HG02588 (cell line): Measurements from ENCODE around the gene CCT5.
"Not testable (repeated sequence)": the region's sequence is repeated elsewhere in the genome, so short reads cannot be mapped to it uniquely, and the experiment has no call there.

Experiments
- ATAC-seq: cut with Tn5 transposase; IDR thresholded peaks from one replicate; pipeline ENCODE4 v1.9.1; 2021; ENCODE audit warnings: mild to moderate bottlenecking, moderate library complexity; ENCODE audit not compliant: unreplicated experiment

The CCT5 gene

DNA sequence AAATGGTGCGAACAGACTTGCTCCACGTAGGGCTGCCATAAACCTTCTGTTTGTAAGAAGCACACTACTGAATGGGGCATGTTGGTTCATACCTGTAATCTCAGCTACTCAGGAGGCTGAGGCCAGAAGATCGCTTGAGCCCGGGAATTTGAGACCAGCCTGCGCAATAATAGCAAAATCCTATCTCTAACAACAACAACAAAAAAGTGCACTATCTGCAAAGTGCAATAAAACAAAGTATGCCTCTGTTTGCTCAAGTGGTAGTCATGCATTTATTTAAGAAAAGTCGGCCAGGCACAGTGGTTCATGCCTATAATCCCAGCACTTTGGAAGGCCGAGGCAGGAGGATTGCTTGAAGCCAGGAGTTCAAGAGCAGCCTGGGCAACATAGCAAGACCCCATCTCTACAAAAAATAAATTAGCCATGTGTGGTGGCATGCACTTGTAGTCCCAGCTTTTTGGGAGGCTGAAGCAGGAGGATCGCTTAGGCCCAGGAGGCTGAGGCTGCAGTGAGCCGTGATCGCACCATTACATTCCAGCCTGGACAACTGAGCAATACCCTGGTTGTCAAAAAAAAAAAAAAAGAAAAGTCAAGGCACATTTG, 5.6 kb upstream of the CCT5 start:
- no peak for ATAC-seq

DNA sequence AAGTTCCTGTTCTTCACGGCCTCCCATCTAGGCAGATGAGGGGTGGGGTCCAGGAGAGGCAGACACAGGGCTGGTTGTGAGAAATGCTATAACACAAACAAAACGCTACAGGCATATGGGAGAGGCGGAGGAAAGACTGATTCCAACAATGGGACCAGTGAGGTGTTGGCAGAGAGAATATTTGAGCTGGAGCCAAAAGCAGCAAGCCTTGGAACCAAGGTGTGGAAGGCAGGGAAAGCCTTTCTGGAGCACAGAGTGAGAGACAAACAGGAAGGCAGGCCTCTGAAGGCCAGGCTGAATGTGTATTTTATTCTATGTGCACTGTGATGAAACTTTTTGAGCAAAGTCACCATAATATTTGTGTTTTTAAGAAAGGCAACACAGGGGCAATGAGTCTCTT, 3.3 kb upstream of the CCT5 start:
- ATAC-seq: no peak

DNA sequence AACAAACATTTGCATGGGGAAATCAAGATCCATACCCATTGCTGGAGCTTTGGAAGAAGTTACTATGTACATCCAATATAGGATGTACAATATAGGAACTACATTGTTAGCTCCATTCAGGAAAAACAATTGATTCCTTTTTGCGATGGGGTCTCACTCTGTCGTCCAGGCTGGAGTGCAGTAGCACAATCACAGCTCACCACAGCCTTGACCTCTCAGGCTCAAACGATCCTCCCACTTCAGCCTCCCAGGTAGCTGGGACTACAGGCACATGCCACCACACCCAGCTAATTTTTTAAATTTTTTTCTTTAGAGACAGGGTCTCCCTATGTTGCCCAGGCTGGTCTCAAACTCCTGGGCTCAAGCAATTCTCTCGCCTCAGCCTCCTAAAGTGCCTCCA, 2.9 kb upstream of the CCT5 start:
- not testable (repeated sequence) for ATAC-seq

DNA sequence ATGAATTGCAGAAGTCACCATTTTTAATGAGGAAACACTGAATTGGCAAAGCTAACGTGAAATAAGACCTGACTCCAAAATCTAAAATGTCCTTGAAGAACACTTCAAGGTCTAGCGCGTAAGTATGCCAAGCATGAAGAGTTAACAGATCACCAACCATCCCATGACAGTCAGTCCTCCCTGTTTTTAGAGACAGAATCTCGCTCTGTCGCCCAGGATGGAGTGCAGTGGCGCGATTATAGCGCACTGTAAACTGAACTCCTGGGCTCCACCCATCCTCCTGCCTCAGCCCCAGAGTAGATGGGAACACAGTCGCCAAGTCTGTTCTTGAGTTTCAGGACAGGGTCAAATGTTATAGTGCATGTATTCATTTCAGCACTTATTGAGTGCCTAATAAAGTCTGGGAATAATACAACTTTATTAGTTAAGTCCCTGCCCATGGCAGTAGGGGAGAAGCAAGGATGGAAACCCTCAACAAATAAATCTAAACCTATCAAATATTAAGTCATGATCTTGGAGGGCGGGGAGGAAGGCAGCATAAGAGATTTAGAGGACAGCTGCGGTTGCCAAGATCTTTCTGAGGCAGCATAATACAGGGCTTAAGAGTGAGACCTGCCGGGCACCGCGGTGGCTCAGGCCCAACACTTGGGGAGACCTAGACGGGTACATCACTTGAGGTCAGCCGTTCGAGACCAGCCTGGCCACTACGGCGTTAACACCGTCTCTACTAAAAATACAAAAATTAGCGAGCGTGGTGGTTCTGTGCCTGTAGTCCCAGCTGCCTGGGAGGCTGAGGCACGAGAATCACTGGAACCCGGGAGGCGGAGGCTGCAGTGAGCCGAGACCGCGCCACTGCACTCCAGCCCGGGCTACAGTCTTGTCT, 1.5 kb upstream of the CCT5 start:
- ATAC-seq: no peak

DNA sequence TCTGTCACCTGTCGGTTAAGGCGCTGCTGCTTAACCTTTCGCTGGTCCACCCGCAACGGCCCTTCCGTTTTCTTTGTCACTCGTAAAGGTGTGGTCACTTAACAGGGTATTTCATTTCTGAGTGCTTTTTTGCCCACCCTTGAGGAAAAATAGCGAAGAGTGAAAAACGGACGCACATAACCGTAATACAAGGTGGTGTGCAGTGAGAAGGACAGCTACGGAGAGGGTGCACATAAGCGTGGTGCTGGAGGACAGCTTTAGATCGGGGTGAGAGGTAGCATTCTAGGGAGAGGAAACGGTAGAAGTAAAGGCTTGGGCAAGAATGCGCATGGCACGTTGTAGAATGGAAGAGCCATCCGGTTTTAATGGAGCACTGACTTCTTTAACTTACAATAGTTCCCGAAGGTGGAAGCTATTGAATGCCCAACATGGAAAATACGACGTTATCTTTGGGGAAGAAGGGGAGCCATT, 761 bp downstream of the CCT5 start:
- peak; percentile 10 for ATAC-seq

DNA sequence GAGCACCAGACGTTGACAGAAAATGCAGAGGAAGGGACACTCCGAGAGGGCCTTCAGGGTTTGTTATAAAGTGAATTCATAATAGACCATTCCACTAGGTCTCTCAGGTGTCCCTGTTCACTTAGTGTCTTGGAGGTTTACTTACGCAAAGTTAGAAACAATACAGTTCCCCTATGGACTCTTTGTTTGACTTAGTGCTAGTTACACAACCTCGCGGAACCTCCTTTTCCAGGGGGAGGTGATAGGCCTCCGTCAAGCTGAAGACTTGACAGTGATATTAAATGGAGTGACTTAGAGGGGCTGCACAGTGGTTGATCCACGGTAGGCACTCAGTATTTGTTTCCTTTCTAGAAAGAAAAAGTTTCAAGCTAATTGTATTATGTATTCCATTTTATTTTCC, 1.3 kb downstream of the CCT5 start:
- ATAC-seq: no peak

DNA sequence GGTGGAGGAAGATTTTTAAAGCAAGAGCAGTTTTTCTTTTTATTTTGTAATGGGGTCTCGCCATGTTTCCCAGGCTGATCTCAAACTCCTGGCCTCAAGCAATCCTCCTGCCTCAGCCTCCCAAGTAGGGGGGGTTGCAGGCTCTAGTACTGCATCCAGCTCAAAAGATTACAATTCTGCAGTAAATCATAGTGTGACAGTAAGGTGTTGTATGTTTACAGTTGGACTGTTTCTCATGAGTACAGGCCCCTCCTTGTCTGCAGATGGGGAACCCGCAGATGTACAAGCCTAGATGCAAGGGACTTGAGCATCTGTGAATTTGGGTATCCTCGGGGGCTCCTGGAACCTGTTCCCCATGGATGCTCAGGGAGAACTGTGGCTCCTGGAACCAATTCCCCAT, 3.3 kb downstream of the CCT5 start:
- no peak for ATAC-seq

DNA sequence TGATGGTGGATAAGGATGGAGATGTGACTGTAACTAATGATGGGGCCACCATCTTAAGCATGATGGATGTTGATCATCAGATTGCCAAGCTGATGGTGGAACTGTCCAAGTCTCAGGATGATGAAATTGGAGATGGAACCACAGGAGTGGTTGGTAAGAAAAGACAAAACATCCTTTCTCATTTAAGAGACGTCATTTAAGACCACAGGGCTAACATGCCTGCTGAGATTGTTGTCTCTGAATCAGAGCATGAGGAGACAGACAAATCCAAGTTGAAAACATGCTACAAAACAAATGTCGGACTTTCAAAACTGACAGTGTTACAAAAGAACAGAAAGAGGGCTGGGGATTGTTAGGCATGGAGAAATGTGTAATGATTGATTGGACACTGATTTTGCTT, 4.6 kb downstream of the CCT5 start:
- ATAC-seq: no peak

DNA sequence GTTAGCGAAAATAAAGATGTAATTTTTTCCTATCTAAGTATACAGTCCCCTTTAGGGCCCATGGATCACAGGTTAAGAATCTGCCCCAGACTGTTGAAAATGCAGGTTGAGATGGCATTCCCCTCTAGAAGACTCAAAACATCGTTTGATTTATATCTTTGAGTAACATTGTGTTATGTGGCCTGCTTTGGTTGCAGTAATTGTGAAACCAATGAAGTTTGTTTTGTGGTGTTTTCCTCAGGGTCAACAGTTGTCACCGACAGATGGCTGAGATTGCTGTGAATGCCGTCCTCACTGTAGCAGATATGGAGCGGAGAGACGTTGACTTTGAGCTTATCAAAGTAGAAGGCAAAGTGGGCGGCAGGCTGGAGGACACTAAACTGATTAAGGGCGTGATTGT, 7.8 kb downstream of the CCT5 start:
- no peak for ATAC-seq

DNA sequence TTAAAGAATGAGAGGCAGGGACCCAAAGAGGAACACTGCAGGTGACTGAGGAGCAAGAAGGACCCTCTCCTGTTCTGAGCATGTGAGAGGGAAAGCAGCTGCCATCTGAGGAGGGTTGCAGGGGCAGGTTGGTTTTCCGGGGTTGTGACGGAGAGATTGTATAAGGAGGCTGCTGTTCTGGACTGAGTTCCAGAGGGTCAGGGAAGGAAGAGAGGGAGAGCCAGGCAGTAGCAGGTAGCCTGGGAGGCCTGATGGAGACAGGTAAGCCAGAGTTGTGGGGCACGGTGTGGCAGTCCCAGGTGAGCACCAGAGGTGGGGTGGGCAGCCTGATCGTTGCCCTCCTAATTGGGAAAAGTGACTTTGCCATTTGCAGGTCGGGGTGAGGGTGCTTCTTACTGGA, 9.8 kb downstream of the CCT5 start:
- no peak for ATAC-seq

DNA sequence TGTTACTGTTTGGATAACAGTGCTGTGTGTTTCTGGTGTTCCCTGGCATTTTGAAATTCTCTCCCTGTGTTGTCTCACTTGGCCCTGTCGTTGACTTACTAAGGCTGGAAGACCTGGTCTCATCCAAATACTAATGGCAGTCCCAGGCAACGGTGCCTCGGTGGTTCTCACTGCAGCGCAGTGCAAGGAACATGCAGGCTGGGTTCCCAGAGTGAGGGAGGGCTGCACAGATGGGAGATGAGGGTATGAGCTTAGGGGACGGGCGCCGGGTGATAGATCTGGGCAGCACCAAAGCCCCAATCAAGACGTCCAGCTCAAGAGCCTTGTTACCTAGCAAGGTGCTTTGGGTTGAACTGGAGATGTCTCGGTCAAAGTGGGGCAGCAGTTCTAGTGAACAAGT, 11.0 kb downstream of the CCT5 start:
- ATAC-seq: no peak

DNA sequence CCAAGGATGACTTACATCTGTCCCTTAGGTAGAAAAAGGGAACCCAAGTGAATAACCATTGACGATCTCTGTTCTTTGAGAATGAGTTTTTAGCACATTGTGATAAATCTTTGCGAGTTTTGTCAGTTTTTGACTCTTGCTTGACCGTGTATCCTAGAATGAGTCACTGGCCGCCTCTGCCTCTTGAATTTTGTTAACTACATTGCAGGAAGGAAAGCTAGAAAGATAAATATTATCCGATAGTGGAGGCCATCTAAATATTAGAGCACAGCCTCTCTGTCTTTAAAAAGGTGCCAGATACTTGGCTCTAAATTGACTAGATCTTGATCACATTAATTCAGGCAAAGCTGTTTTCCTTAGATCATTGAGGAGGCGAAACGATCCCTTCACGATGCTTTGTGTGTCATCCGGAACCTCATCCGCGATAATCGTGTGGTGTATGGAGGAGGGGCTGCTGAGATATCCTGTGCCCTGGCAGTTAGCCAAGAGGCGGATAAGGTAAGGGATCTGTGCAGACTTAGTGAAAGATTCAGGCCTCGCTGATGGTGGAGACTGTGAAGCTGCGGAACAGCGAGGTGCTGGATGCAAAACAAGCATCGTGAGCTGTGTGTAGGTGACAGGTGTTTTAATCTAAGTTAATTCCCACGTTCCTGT, 12.2 kb downstream of the CCT5 start:
- no peak for ATAC-seq

DNA sequence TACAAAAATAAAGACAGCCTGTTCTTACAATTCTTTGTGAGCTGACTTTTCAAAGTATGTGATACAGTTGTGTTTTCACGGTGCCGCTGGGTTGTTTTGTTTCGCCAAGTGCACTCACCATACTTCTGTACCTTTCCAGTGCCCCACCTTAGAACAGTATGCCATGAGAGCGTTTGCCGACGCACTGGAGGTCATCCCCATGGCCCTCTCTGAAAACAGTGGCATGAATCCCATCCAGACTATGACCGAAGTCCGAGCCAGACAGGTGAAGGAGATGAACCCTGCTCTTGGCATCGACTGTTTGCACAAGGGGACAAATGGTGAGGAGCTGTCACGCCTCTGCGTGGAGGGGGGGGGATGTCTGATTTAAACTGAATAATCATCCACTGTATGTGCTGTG, 12.9 kb downstream of the CCT5 start:
- ATAC-seq: no peak

DNA sequence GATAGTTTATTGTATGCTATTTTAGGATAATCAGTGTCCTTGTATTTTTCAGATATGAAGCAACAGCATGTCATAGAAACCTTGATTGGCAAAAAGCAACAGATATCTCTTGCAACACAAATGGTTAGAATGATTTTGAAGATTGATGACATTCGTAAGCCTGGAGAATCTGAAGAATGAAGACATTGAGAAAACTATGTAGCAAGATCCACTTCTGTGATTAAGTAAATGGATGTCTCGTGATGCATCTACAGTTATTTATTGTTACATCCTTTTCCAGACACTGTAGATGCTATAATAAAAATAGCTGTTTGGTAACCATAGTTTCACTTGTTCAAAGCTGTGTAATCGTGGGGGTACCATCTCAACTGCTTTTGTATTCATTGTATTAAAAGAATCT, 14.5 kb downstream of the CCT5 start:
- no peak for ATAC-seq

DNA sequence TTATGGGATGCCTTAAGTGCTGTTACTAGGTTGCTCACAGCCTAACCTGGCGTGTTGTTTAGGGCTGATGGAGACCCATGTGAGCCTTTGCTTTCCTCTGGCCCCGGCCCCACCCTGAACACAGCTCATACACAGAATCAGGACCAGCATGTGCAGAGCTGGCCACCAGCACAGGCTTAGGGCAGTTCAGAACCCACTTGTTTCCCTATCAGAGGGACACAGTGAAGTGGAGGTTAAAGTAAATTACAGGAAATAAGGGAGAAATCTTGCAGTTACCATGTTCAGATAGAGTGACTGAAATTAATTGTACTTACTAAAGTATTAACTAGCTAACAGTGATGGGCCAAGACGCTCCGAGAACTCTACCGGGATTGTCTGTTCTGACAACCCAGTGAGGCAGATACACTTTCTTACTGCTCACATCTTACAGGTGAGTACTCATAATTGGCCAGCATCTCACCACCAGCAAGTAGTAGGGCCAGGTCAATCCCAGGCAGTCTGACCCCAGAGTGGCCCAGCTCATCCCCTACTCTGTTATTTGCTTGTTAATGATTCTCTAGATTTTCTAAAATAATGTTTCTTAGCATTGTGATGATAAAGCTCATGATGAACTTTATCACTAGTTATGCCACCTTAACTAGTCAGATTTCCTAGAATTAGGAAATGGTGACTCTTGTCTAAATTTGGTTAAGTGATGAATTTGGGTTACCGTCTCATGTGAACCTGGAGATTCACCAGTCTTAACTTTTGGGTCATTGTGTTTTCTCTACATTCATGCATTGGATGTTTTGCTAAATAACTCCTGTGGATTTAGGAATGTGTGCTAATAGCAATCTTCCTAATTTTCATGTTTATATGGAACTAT, 15.4 kb downstream of the CCT5 start:
- ATAC-seq: no peak

DNA sequence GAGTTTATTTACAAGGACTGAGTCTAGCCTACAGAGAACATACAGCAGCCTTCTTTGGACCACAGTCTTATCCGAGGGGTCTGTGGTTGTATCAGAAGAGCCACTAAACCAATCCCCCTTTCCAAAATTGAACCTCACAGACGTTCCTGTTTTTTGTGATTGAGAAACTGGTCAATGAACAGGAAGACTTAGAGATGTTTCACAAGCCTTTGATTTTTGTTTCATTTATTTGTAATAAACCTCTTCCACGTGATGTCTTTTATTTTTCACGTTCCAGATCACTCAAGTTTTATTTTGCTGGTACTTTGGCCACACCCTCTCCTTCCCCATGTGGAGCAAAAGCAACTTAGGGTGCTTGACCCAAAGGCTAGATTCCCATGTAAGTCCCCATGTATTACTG, 16.1 kb downstream of the CCT5 start:
- ATAC-seq: no peak

DNA sequence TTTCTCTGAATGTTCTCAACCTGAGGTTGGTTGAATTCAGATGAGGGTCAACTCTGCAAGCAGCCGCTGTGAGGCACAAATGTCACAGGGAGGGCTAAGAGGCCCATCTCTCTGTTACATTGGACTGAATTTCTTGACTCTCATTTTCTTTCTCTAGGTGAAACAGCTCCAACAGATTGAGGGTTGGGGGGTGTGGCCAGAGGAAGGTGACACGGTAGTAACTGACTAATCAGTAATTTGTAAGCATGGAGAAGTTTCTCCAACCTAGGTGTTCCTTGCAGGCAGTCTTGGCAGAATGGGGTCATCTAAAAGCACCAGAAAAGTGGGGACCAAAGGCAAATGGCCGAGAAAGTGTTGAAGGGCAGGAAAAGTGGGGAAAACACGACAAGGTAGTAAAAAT, 16.8 kb downstream of the CCT5 start:
- ATAC-seq: no peak

DNA sequence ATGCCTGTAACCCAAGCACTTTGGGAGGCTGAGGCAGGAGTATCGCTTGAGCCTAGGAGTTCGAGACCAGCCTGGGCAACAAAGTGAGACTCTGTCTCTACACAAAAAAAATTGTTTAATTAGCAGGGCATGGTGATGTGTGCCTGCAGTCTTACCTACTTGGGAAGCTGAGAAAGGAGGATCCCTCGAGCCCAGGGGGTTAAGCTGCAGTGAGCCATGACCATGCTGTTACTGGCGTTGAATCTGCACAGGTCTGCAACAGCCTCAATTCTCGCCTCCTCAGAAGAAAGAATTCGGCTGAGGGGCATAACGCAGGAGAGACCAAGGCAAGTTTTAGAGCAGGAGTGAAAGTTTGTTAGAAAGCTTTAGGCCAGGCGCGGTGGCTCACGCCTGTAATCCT, 18.0 kb downstream of the CCT5 start:
- ATAC-seq: no peak

DNA sequence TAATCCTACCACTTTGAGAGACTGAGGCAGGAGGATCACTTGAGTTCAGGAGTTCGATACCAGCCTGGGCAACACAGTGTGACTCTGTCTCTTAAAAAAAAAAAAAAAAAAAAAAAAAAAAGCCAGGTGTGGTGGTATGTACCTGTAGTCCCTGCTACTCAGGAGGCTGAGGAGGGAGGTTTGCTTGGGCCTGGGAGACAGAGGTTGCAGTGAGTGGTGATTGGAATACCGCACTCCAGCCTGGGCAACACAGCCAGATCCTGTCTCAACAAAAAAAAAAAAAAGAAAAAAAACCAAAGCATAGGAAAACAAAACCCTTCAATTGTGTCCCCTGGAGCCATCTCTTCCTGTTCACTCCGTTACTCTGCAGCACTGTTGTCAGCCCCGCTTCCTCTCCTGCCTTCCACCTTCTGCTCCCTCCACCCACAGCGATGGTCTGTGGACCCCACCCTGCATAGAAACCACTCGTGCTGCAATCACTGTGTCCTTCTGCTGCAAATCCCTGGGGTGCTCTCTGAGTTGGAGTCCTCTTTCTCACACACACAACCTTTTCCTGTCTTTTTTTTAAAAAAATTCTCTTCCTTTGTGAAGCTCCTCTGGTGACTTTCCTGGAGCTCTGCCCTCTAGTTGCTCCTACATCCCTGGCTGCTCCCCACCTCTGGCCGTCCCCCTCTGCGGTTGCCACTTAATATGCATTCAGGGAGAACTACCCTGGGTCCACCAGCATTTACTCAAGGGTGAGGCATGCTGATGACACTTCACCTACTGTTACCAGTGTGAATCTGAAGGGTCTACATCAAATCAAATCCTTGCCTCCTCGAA, 22.2 kb downstream of the CCT5 start:
- ATAC-seq: no peak

DNA sequence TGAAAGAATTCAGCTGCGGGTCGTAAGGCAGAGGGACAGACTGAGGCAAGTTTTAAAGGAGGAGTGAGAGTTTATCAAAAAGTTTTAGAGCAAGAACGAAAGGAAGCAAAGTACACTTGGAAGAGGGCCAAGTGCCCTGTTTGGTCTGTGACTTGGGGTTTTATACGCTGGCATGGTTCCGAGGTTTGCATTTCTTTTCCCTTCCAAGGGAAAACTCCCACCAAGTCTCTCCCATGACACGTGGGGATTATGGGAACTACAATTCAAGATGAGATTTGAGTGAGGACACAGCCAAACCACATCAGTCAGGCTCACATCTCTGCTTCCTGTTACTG, 22.8 kb downstream of the CCT5 start:
- not testable (repeated sequence) for ATAC-seq
